OCI-LY7 (cell line): ENCODE data around the gene BPIFB1. TPM values are rescaled to one million over a fixed set of nuclear protein-coding genes. Genes with fewer than 3 reads are reported as not detected.

Source experiments
- BruUV-seq: library from RNA; stranded (reverse); fragments of 400-500 nt; replicated peaks from 2 replicates; lab custom pipeline; 2021; lab: Mats Ljungman, UMichigan
- CTCF ChIA-PET: fragments of 300-600 bp; sonication (Branson Sonifier 250); formaldehyde crosslinking; loops from one replicate; lab custom pipeline; 2022; ENCODE audit warnings: antibody characterized with exemption; ENCODE audit not compliant: unreplicated experiment; lab: Charles Lee
- POLR2A ChIA-PET: fragments of 300-600 bp; sonication (Branson Sonifier 250); formaldehyde crosslinking; loops from one replicate; lab custom pipeline; 2022; ENCODE audit warnings: antibody characterized with exemption; lab: Charles Lee
- DNase-seq: peaks from one replicate; pipeline ENCODE4 v3.0.0-alpha.2; 2015; ENCODE audit warnings: low spot score
- H2AFZ ChIP-seq: fragments of 200-600 bp; sonication (generic), shearing (Covaris generic); 2 replicates; pipeline ENCODE4 v1.6.1; 2014; ENCODE audit warnings: mild to moderate bottlenecking, antibody characterized with exemption, low read length, moderate library complexity
- H3K27ac ChIP-seq: fragments of 200-600 bp; sonication (generic); 2 replicates; pipeline ENCODE4 v1.5.1; 2014; ENCODE audit warnings: mixed run types, low read depth, mild to moderate bottlenecking, moderate library complexity, low read length, inconsistent platforms; ENCODE audit not compliant: poor library complexity, severe bottlenecking
- H3K36me3 ChIP-seq: fragments of 200-600 bp; sonication (generic); 2 replicates; pipeline ENCODE4 v1.6.1; 2014; ENCODE audit warnings: mild to moderate bottlenecking, antibody characterized with exemption, low read length, moderate library complexity, mixed read lengths; ENCODE audit not compliant: insufficient read depth
- H3K4me1 ChIP-seq: fragments of 200-600 bp; sonication (generic); 2 replicates; pipeline ENCODE4 v1.5.1; 2014; ENCODE audit warnings: mild to moderate bottlenecking, low read length; ENCODE audit not compliant: insufficient read depth, poor library complexity, severe bottlenecking
- H3K4me2 ChIP-seq: fragments of 200-600 bp; sonication (generic); 2 replicates; pipeline ENCODE4 v1.6.1; 2014; ENCODE audit warnings: mild to moderate bottlenecking, low read length
- H3K4me3 ChIP-seq: fragments of 200-600 bp; sonication (generic); 2 replicates; pipeline ENCODE4 v1.5.1; 2014; ENCODE audit warnings: mild to moderate bottlenecking, low read depth, low read length; ENCODE audit not compliant: poor library complexity, severe bottlenecking
- H3K79me2 ChIP-seq: fragments of 200-600 bp; sonication (generic); 2 replicates; pipeline ENCODE4 v1.6.1; 2016; ENCODE audit warnings: low read depth, mild to moderate bottlenecking, low read length, moderate library complexity, mixed read lengths; ENCODE audit not compliant: insufficient read depth
- H3K9me2 ChIP-seq: fragments of 200-600 bp; sonication (generic); 2 replicates; pipeline ENCODE4 v1.6.1; 2016; ENCODE audit warnings: mild to moderate bottlenecking, low read length, mixed read lengths; ENCODE audit not compliant: insufficient read depth
- H3K9me3 ChIP-seq: fragments of 200-600 bp; sonication (generic); 2 replicates; pipeline ENCODE4 v1.6.1; 2014; ENCODE audit warnings: mild to moderate bottlenecking, mixed run types, low read length, mixed read lengths
- H4K20me1 ChIP-seq: fragments of 200-600 bp; sonication (generic); 2 replicates; pipeline ENCODE4 v1.6.1; 2014; ENCODE audit warnings: mild to moderate bottlenecking, antibody characterized with exemption, low read length, moderate library complexity, mixed read lengths; ENCODE audit not compliant: insufficient read depth
- EZH2phosphoT487 ChIP-seq: fragments of 200-600 bp; sonication (generic); IDR thresholded peaks from 2 replicates; pipeline ENCODE4 v1.6.1; 2018; ENCODE audit warnings: low read depth, borderline replicate concordance, mild to moderate bottlenecking, mixed run types, antibody characterized with exemption, low read length, moderate library complexity, mixed read lengths
- intact Hi-C: fragments of 100-400 bp; cut with micrococcal nuclease; formaldehyde crosslinking; loops from one replicate; pipeline ENCODE4 v1.10.0; 2022; ENCODE audit not compliant: unreplicated experiment
- total RNA-seq, 2 experiments: library from RNA; depleted of rRNA in 1 of 2; stranded (reverse); fragments of >200 nt in 1 of 2; shearing (Covaris generic) in 1 of 2; gene quantifications; 2 replicates each; pipeline ENCODE4 v1.2.3, GENCODE V29; 2014 to 2022
- TF ChIP-seq, protein P1 (sequence below): fragments of 200-600 bp; sonication (generic); conservative IDR thresholded peaks from 2 replicates; pipeline ENCODE4 v1.5.1; 2014; ENCODE audit warnings: mild to moderate bottlenecking, antibody characterized with exemption, low read length, moderate library complexity, mixed read lengths

Gene BPIFB1
- total RNA-seq, 2 experiments from 2014 or later = not detected

DNA sequence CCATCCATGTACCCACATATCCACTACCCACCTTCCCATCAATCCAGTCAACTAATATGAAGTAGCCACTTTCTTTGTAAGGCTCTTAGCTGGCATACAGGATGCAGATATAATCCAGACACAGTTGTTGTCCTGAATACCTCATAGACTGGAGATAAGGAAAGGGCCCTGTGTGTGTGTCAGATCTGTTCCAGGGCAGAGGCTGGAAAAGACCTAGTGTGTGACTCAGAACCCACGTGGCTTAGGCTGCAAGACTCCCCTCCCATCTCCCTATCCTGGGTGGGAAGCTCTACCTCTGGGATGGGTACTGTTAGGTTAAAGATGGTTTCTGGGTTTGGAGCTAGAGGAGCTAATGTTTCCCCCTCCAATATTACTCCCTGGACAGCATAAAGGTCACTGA lies 43.6 kb upstream of the BPIFB1 start:
- DNase-seq = no peak
- H3K9me3 ChIP-seq = no peaks in the 10 kb centered on the region
- H3K79me2 ChIP-seq = no peaks in the 10 kb centered on the region
- ChIA-PET POLR2A (no interaction called here), CTCF (no interaction called here)
- H3K4me3 ChIP-seq = no peak overlapping the region
- no peak overlapping the region for H2AFZ ChIP-seq
- intact Hi-C loops = no loop called here
- no peak overlapping the region for H3K4me2 ChIP-seq
- H4K20me1 ChIP-seq = no peaks in the 10 kb centered on the region
- TF ChIP-seq EZH2phosphoT487 = no peak
- TF ChIP-seq, protein P1, sequence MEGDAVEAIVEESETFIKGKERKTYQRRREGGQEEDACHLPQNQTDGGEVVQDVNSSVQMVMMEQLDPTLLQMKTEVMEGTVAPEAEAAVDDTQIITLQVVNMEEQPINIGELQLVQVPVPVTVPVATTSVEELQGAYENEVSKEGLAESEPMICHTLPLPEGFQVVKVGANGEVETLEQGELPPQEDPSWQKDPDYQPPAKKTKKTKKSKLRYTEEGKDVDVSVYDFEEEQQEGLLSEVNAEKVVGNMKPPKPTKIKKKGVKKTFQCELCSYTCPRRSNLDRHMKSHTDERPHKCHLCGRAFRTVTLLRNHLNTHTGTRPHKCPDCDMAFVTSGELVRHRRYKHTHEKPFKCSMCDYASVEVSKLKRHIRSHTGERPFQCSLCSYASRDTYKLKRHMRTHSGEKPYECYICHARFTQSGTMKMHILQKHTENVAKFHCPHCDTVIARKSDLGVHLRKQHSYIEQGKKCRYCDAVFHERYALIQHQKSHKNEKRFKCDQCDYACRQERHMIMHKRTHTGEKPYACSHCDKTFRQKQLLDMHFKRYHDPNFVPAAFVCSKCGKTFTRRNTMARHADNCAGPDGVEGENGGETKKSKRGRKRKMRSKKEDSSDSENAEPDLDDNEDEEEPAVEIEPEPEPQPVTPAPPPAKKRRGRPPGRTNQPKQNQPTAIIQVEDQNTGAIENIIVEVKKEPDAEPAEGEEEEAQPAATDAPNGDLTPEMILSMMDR = no peak
- no TSS peak for BruUV-seq
- H3K9me2 ChIP-seq = no peaks in the 10 kb centered on the region
- H3K27ac ChIP-seq = no peak overlapping the region
- H3K36me3 ChIP-seq = no peaks in the 10 kb centered on the region
- H3K4me1 ChIP-seq = no peaks in the 10 kb centered on the region

DNA sequence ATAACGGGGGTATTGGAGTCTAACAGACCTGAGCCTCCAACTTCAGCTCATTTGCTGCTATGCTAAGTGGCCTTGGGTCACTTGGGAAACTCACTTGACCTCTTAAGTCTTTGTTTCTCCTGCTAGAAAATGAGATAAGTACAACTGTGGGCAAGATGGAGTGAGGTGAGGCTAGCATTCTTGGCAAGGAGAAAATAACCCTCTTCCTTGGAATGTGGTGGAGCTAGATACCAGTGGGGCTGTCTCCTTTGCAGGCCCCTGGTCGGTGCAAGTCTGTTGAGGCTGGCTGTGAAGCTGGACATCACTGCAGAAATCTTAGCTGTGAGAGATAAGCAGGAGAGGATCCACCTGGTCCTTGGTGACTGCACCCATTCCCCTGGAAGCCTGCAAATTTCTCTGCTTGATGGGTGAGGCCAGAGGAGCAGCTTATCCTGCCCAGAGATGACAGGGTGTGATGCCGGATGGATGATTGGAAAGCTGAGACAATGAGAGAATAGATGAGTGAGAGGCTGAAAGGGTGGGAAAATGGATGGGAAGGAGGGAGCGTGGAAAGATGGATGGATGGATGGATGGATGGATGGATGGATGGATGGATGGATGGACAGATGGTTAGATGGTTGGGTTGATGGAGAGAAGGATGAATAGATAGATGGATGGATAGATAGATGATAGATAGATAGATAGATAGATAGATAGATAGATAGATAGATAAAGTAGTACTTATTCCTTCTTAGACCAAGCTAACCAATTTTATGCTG lies 42.9 kb upstream of the BPIFB1 start:
- Histone ChIP-seq H3K4me1 (no peaks in the 10 kb centered on the region), H3K27ac (no peak overlapping the region), H2AFZ (no peak overlapping the region), H3K4me3 (no peak overlapping the region), H3K36me3 (no peaks in the 10 kb centered on the region), H3K9me2 (no peaks in the 10 kb centered on the region), H3K79me2 (no peaks in the 10 kb centered on the region), H3K9me3 (no peaks in the 10 kb centered on the region), H4K20me1 (no peaks in the 10 kb centered on the region), H3K4me2 (no peak overlapping the region)
- POLR2A ChIA-PET = interaction anchor here (0.6 kb wide), 1 partner anchor 1283 kb away, joined by 3 read pairs; no protein-coding TSS in a partner anchor
- intact Hi-C loops = no loop called here
- no peak for TF ChIP-seq EZH2phosphoT487
- TF ChIP-seq, protein P1 = no peak
- no peak for DNase-seq
- CTCF ChIA-PET = no interaction called here
- BruUV-seq = no TSS peak

DNA sequence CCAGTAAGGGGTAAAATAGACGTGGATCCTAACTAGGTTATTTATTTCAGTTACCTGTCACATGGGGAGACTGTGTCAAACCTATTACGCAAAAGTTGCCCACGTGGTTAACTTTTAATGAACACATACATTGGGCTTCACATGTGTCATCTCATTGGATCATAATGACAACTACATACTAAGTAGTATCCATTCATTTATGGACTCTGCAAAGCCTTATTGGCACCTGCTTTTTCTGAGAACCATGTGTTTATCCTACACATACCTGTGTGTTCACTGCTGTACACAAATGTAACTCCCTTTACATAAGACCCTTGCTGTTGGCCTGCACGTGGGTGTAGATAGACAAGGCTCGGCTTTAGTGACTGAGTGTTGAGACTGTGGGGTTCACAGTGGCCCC lies 42.1 kb upstream of the BPIFB1 start:
- TF ChIP-seq EZH2phosphoT487 = no peak
- TF ChIP-seq, protein P1 = no peak
- no peak overlapping the region for H2AFZ ChIP-seq
- CTCF ChIA-PET = no interaction called here
- DNase-seq = no peak
- H3K4me2 ChIP-seq = no peak overlapping the region
- H3K36me3 ChIP-seq = no peaks in the 10 kb centered on the region
- no peak overlapping the region for H3K4me3 ChIP-seq
- no peak overlapping the region for H3K27ac ChIP-seq
- BruUV-seq = no TSS peak
- intact Hi-C loops = no loop called here
- no peaks in the 10 kb centered on the region for H3K9me3 ChIP-seq
- no peaks in the 10 kb centered on the region for H3K9me2 ChIP-seq
- POLR2A ChIA-PET = no interaction called here
- H3K79me2 ChIP-seq = no peaks in the 10 kb centered on the region
- H4K20me1 ChIP-seq = no peaks in the 10 kb centered on the region
- no peaks in the 10 kb centered on the region for H3K4me1 ChIP-seq
